GM12872 (cell line): ENCODE data around the gene SPEF2.

Experiments
- CTCF ChIP-seq: IDR thresholded peaks from 3 replicates; pipeline ENCODE4 v1.5.1; 2011; ENCODE audit warnings: low read depth, mild to moderate bottlenecking, low read length, moderate library complexity; ENCODE audit not compliant: insufficient read depth

Gene SPEF2

GRCh38 chr5:35790457-35790822 is 172.8 kb downstream of the SPEF2 start:
- TF ChIP-seq CTCF = no peak

GRCh38 chr5:35794328-35794619 is 176.6 kb downstream of the SPEF2 start:
- no peak for TF ChIP-seq CTCF

- TF ChIP-seq CTCF = no peak
These were observed 177.2 kb downstream of the SPEF2 start for GRCh38 chr5:35794684-35795375.

GRCh38 chr5:35799181-35799580 is 181.5 kb downstream of the SPEF2 start:
- TF ChIP-seq CTCF = no peak

- no peak for TF ChIP-seq CTCF
These were observed 182.1 kb downstream of the SPEF2 start for GRCh38 chr5:35799753-35800152.

- no peak for TF ChIP-seq CTCF
These were observed 185.6 kb downstream of the SPEF2 start for GRCh38 chr5:35803191-35803651.

- no peak for TF ChIP-seq CTCF
These were observed 186.6 kb downstream of the SPEF2 start for GRCh38 chr5:35804201-35804653.
